HG03342 (cell line): ENCODE measurements around the gene TEDC2.
"Not testable (repeated sequence)": the region's sequence is repeated elsewhere in the genome, so short reads cannot be mapped to it uniquely, and the experiment has no call there.

Experiments
- ATAC-seq: cut with Tn5 transposase; IDR thresholded peaks from one replicate; pipeline ENCODE4 v1.9.1; 2021; ENCODE audit warnings: mild to moderate bottlenecking, moderate library complexity; ENCODE audit not compliant: unreplicated experiment

TEDC2 gene, protein sequence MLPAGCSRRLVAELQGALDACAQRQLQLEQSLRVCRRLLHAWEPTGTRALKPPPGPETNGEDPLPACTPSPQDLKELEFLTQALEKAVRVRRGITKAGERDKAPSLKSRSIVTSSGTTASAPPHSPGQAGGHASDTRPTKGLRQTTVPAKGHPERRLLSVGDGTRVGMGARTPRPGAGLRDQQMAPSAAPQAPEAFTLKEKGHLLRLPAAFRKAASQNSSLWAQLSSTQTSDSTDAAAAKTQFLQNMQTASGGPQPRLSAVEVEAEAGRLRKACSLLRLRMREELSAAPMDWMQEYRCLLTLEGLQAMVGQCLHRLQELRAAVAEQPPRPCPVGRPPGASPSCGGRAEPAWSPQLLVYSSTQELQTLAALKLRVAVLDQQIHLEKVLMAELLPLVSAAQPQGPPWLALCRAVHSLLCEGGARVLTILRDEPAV

DNA sequence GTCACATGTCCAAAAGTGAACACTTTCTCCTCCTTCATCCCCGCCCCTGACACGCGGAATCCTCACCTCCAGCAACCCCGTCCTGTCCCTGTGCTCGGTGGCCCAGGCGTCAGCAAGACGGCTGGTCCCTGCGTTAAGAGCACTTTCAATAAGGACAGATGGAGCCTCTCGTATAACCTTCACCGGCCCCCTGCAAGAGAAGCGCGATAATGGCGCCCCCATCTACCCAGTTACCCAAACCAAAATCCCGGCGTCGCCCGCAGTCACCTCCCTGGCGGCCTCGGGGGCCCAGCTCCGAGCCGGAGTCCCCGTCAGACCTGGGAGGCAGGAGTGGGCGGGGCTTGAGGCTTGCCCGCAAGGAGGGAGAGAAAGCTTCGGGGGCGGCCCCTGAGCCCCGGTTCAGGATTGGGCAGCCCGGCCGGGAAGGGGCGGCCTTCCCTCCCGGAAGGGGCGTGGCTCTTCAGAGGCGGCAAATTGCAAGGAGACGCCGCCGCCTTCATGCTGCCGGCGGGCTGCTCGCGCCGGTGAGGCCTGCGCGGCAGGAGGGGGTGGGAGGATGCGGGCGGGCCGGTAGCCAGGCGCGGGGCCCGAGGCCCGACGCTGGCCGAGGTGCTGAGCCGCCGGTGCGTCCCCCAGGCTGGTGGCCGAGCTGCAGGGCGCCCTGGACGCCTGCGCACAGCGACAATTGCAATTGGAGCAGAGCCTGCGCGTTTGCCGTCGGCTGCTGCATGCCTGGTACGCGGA lies at the start of gene TEDC2:
TSS of gene TEDC2 (plus strand) at position 463 of the 744 bp plus-strand sequence. CDS start at position 499, 36 bp downstream.
- peak; percentile 86 for ATAC-seq

GRCh38 chr16:2415085-2415484 lies 44.8 kb upstream of the TEDC2 start:
- no peak for ATAC-seq

DNA sequence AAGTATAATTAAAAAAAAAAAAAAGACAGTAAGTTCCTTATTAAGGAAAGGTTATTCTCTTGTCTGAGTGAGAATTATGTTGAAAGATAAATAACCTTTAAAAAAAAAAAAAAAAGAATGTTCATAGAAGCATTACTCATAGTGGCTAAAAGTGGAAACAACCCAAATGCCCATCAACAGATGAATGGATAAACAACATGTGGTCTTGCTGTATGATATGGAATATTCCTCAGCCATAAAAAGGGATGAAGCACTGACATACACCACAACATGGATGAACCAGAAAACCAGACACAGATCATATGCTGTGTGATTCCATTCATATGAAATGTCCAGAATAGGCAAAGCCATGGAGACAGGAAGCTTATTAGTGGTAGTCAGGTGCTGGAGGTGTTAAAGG lies 39.9 kb upstream of the TEDC2 start:
- no peak for ATAC-seq

DNA sequence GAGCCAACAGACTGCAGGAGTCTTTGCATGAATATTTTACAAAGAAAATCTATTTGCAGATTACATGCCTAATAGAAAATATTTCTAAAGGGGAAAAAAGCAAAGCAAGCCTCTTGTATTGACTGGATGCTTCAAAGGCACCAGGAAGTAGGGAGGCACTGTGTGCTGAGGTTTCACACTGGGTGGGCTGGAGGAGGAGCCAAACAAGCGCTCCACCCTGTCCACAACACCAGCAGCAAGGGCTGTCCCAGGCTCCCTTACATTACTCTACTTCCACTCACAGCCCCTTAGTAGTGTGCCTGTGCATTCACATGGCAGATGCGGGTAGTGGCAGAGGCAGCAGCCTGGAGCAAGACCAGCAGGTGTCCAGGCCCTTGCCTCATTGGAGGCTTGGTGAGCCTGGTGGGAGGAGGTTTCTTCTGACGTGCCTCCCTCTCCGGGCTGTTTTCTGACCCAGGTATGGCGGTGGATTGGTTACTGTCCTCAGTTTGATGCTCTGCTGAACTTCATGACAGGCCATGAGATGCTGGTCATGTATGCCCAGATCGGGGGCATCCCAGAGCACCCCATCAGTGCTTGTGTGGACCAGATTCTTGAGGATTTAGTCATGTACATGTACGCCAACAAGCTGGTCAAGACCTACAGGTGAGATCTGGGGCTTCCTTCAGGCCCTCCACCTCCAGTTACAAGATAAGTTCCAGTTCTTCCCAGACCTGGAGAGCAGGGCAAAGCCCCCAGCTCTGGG lies 37.6 kb upstream of the TEDC2 start:
- no peak for ATAC-seq

DNA sequence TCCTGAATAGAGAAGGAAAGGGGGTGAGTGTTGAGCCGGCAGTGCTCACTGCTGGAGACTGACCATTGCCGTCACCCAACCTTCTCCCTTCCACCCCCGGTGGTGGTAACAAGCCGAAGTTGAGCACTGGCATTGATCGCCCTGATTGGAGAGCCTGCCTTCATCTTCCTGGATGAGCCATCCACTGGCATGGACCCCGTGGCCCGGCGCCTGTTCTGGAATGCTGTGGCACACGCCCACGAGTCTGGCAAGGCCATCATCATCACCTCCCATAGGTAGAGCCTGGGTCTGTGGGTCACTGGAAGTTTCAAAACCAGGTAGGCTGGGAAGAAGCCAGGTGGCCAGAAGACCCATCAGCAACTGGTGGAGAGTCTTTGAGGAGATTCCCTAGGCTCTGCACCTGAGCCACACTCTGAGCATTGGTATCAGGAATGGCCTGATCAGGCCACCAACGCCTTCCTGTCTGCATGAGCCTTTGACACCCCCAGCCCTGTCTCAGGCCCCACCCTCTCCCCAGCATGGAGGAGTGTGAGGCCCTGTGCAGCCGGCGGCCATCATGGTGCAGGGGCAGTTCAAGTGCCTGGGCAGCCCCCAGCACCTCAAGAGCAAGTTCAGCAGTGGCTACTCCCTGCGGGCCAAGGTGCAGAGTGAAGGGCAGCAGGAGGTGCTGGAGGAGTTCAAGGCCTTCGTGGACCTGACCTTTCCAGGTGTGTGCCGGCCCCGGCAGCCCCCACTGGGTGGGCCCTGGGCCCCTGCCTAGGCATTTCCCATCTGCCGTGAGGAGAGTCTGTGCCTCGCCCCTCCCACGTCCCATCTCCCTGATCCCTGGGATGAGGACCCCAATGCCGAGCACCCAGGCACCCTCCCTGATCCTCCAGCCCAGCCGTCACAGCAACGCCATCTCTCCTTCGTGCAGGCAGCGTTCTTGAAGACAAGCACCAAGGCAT lies 35.6 kb upstream of the TEDC2 start:
- no peak for ATAC-seq

DNA sequence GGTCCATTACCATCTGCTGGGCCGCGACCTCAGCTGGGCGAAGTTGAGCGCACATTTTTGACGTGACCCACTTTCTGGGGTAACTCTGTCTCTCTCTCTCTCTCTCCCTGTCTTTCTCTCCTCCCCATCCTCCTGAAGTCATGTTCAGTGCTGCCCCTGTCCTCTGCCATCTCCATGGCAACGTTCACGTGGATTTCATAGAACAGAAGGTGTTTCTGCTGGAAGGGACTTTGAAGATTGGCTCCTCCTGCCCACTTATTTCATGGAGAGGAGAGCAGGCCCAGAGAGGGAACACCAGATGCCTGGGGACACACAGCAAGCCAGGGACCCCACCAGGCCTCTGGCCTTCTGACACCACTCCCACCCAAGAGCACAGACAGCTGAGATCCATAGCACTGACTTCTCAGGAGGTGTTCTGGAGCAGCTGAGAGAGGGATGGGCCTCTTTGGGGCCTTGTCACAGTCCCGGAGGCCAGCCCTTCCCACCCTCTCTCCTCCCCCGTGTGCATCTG lies 34.8 kb upstream of the TEDC2 start:
- no peak for ATAC-seq

DNA sequence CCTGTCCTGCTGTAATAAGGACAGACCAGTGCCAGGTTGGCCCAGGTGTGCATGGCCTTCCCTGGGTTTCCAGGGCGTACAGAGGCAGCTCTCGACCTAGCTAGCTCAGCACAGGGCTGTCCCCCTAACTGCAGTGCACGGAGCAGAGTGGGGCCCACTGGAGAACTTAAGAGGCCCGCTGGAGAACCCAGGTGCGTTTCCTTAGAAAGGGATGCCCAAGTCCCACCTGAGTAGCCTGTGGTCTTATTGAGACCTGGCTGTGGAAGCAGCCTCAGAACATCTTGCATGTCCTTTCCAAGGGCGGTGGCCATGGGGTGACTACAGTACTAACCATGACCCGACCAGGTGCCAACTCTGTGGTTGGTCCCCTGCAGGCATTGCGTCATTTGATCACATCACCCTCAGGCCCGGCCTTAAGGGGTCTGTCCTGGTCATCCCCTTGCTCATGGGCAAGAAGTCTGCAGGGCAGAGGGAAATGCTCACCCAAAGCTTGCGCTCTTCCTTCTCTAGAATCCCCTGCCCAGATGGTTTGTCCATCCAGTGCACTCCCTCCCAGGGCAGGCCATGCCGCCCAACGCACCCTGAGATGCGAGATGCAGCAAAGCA lies 34.0 kb upstream of the TEDC2 start:
- no peak for ATAC-seq

DNA sequence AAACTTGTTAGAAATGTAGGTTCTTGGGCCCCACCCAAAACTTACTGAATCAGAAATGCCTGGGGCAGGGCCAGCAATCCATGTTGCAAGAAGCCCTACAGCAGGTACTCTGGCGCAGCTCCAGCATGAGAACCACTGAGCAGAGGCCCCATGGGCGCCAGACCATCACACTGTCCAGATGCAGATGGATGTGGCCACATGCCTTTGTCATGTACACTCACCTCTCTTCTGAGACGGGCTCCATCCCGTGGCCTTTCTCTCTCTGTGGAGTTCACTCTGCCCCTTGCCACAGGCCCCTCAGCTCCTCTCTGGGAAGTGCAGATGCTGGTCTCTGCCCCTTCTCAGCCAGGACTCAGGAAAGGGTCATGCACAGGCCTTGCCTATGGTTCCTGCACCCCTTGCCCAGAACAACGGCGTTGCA lies 33.0 kb upstream of the TEDC2 start:
- no peak for ATAC-seq

DNA sequence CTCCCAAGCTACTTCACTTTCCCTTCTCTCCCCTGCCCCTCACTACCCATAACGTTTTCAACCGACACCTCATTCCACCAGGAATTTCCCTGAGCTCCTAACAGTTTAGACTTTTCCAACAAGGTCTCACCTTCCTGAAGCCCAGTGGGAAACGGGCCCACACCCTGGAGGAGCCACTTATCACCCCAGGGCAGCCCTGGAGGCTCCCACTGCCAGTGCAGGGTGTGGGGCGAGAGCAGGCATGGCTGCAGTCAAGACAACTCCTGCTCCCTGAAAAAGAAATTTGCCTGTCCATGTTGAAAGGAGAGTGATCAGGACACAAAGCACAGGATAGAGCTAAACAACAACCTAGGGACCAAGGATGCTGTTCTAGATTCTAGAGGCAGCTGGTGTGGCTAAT lies 32.4 kb upstream of the TEDC2 start:
- no peak for ATAC-seq

GRCh38 chr16:2428051-2428783 lies 31.7 kb upstream of the TEDC2 start:
- peak; percentile 3 for ATAC-seq

DNA sequence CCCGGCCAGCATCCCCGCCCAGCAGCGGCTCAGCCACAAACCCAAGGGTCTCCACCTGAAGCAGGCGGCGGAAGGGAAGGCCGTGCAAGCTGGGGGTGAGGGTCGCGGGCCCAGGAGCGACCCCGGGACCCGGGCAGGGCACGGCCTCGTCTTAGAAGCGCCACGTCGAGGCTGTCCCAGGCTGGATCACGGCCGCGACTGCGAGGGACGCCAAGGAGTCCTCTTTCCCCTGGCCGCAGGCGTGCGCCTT lies 31.2 kb upstream of the TEDC2 start:
- ATAC-seq, result no peak

DNA sequence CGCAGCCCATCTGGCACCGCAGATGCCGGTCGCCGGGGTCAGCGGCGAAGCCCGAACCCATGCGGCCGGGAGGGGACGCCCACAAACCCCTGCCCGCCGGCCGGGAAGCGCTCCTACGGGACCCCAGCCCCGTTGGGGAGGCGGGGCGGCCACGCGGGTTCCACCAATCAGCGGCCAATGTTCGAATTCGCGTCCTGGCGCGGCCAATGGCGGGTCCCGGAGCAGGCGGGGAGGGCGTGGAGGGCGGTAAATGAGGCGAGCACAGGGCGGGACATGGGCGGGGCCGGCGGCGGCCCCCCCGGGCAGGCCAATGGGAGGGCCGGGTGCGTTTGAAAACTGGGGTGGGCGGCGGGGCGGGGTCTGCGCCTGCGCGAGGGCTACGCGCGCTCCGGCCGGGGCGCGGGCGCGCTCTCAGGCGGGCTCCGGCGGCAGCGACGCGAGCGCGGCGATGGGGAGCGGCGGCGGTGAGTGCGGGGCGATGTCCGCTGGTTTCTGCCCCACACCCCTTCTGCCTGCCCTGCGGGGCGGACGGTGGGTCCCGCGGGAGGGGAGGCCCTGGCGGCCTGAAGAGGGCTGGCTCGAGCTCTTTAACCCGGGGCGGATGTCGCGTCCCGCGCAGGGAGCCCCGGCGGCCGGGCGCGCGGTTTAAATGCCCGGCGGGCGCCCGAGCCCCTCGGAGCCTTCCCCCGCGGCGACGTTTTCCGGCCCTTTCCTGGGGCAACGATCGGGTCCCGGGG lies 30.7 kb upstream of the TEDC2 start, which contains the start of gene CCNF:
TSS of gene CCNF (plus strand) at position 414 of the 737 bp plus-strand sequence. CDS start at position 449, 35 bp downstream.
- ATAC-seq, result peak; percentile 76

DNA sequence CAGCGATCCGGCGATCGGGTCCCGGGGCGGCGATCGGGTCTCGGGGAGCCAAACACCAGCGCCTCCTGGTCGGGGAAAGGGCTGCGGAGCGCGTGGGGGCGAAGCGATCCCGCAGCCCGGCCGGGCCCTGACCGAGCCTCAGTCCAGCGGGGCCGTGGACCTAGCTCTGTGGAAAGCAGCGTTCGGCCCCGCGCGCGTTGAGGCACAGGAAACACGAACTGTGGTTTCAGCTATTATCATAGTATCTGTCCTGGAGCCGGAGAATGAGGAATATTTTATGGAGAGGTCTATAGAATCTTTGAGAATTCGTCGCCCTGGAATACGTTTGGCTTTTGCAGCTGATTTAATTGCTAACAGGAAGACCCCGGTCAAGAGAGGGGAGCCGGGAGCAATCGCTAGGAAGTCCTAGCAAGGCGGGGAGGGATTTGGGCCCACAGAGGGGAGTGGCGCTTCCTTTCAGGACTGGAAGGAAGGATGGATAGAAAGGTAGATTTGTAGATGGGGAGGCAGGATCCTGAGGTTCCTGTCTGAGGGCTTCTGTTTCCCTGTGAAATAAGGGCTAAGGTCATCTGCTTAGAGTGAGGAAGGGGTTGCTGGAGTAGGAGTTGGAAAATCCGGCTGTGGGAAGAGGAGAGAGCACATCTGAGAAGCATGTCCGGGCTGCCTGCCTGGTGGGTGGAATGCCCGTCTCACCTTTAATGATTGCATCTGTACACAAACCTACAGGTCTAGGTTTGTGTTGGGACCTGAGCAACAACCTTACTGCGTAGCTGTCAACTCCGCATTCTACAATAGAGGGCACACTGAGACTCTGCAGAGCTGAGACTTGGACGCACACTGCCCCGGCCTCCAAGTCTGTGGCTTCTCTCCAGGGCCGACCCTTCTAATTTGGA lies 29.9 kb upstream of the TEDC2 start:
- no peak for ATAC-seq

DNA sequence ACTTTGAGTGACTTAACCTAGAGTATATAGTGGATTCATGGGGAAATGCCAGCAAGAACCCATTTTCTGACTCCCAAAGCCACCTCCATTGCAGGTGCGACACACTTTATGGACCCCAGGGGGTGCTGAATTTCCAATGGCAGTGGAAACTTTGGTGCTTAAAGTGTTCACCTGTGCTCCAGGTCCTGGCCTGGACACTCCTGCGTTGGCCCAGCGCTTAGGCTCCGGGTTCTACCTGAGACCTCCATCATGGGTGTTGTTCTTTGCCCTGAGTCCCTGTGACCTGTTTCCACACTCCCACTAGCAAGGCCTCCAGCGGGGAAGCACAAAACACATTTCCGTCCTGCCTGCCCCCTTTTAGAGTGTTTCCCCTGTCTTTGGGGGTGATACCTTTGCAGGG lies 27.6 kb upstream of the TEDC2 start:
- no peak for ATAC-seq

GRCh38 chr16:2432801-2433505 lies 27.0 kb upstream of the TEDC2 start:
- ATAC-seq, result no peak

GRCh38 chr16:2435236-2435635 lies 24.7 kb upstream of the TEDC2 start:
- not testable (repeated sequence) for ATAC-seq

DNA sequence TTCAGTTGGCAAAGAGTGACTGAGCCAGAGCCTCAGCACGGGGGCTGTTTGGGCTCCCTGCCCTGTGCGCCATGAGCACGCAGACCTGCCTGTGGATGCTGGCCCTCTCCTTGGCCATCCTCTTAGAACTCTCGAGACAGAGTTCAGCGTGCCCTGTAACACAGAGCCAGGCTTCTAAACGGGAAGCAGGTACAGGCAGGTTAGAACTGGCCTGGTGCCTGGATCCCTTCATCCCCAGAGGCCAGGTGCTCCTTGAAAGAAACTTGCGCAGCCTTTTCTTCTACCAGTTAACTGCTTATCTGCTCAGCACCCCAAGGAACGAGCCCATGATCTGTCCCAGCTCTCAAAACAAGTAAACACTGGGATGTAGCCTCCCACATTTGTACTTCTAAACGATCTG lies 23.8 kb upstream of the TEDC2 start:
- ATAC-seq, result no peak
